ENCODE measurements around the gene RUNX1. TPM values are rescaled to one million over a fixed set of nuclear protein-coding genes. Genes with fewer than 3 reads are reported as not detected.

Gene RUNX1
- total RNA-seq, 1 donor = 40.9 TPM

DNA sequence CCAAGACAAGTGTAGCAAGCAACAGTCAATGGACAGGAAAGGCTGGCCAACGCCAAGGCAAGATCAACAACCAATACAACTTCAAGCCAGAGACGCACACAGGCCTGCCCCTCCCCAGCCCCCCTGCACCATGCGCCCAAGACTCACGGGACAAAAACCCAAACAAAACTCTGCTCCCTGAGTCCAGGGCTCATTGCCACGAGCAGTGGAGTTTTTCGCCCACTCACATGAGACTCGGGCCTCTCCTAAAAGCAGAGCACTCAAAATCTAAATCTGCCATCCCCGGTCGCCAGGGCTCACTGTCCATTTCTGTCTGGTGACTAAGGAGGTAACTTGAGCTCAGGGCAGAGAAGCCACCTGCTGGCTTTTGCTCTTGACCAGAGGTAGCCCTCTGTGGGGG is 205.5 kb downstream of the RUNX1 start:
- Histone ChIP-seq H3K9me3 (ENCODE audit: low read depth, low read length) (no peaks in the 10 kb centered on the region), H3K27me3 (ENCODE audit: insufficient read depth, low read length) (no peaks in the 10 kb centered on the region), H2AFZ (ENCODE audit: low read length) (no peak overlapping the region), H3K4me1 (ENCODE audit: insufficient read depth, low read length) (peaks cover 58% of the 10 kb centered on the region), H4K20me1 (ENCODE audit: insufficient read depth, low read length) (peaks cover 87% of the 10 kb centered on the region), H3K27ac (ENCODE audit: low read depth, low read length) (peak overlapping the region; percentile 1), H3K79me2 (ENCODE audit: insufficient read depth, low read length) (peaks cover 80% of the 10 kb centered on the region), H3K4me3 (ENCODE audit: insufficient read depth, low read length) (no peak overlapping the region), H3K4me2 (ENCODE audit: insufficient read depth, low read length) (no peak overlapping the region), H3K36me3 (ENCODE audit: insufficient read depth, low read length) (peaks cover 73% of the 10 kb centered on the region)
- TF ChIP-seq, protein P1, sequence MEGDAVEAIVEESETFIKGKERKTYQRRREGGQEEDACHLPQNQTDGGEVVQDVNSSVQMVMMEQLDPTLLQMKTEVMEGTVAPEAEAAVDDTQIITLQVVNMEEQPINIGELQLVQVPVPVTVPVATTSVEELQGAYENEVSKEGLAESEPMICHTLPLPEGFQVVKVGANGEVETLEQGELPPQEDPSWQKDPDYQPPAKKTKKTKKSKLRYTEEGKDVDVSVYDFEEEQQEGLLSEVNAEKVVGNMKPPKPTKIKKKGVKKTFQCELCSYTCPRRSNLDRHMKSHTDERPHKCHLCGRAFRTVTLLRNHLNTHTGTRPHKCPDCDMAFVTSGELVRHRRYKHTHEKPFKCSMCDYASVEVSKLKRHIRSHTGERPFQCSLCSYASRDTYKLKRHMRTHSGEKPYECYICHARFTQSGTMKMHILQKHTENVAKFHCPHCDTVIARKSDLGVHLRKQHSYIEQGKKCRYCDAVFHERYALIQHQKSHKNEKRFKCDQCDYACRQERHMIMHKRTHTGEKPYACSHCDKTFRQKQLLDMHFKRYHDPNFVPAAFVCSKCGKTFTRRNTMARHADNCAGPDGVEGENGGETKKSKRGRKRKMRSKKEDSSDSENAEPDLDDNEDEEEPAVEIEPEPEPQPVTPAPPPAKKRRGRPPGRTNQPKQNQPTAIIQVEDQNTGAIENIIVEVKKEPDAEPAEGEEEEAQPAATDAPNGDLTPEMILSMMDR (IDR thresholded peaks at IDR 0.05; ENCODE audit: extremely low read depth, low read depth, low read length) = no peak
- DNase-seq (ENCODE audit: insufficient read length, low spot score, missing footprints) = no peak

GRCh38 chr21:34841154-34841553 is 207.9 kb downstream of the RUNX1 start:
- Histone ChIP-seq H3K27ac (ENCODE audit: low read depth, low read length) (peak overlapping the region; percentile 56), H4K20me1 (ENCODE audit: insufficient read depth, low read length) (peaks cover 69% of the 10 kb centered on the region), H2AFZ (ENCODE audit: low read length) (no peak overlapping the region), H3K36me3 (ENCODE audit: insufficient read depth, low read length) (peaks cover 68% of the 10 kb centered on the region), H3K4me2 (ENCODE audit: insufficient read depth, low read length) (no peak overlapping the region), H3K9me3 (ENCODE audit: low read depth, low read length) (no peaks in the 10 kb centered on the region), H3K4me1 (ENCODE audit: insufficient read depth, low read length) (peaks cover 62% of the 10 kb centered on the region), H3K79me2 (ENCODE audit: insufficient read depth, low read length) (peaks cover 80% of the 10 kb centered on the region), H3K4me3 (ENCODE audit: insufficient read depth, low read length) (no peak overlapping the region), H3K27me3 (ENCODE audit: insufficient read depth, low read length) (no peaks in the 10 kb centered on the region)
- TF ChIP-seq, protein P1 (IDR thresholded peaks at IDR 0.05; ENCODE audit: extremely low read depth, low read depth, low read length) = no peak
- no peak for DNase-seq (ENCODE audit: insufficient read length, low spot score, missing footprints)

DNA sequence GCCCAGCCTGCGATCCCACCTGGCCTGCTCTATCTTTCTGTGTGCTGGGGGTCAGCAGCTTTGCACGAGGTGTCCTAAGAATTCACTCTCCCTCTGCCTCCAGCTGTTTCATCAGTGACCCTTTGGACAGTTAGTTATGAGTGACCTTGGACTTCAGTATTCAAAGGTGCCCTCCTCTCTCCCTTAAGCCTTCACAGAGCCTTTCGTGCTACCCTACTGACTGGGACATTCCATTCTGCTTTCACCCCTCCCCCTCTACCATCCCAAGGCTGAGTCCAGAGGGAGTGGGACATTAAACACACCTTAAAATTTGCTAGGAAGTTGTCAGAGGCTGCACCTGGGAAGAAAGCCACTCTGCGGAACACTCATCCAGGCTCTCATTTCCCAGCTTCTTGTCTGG is 208.4 kb downstream of the RUNX1 start:
- H3K4me1 ChIP-seq (ENCODE audit: insufficient read depth, low read length) = peaks cover 61% of the 10 kb centered on the region
- DNase-seq (ENCODE audit: insufficient read length, low spot score, missing footprints) = no peak
- H4K20me1 ChIP-seq (ENCODE audit: insufficient read depth, low read length) = peaks cover 65% of the 10 kb centered on the region
- no peak overlapping the region for H3K4me2 ChIP-seq (ENCODE audit: insufficient read depth, low read length)
- no peaks in the 10 kb centered on the region for H3K9me3 ChIP-seq (ENCODE audit: low read depth, low read length)
- no peak overlapping the region for H3K27ac ChIP-seq (ENCODE audit: low read depth, low read length)
- H2AFZ ChIP-seq (ENCODE audit: low read length) = no peak overlapping the region
- peaks cover 69% of the 10 kb centered on the region for H3K36me3 ChIP-seq (ENCODE audit: insufficient read depth, low read length)
- peaks cover 80% of the 10 kb centered on the region for H3K79me2 ChIP-seq (ENCODE audit: insufficient read depth, low read length)
- TF ChIP-seq, protein P1 (IDR thresholded peaks at IDR 0.05; ENCODE audit: extremely low read depth, low read depth, low read length) = no peak
- no peaks in the 10 kb centered on the region for H3K27me3 ChIP-seq (ENCODE audit: insufficient read depth, low read length)
- H3K4me3 ChIP-seq (ENCODE audit: insufficient read depth, low read length) = no peak overlapping the region

GRCh38 chr21:34838956-34839820 is 209.9 kb downstream of the RUNX1 start:
- Histone ChIP-seq H3K4me3 (ENCODE audit: insufficient read depth, low read length) (no peak overlapping the region), H4K20me1 (ENCODE audit: insufficient read depth, low read length) (peaks cover 55% of the 10 kb centered on the region), H3K27ac (ENCODE audit: low read depth, low read length) (peak overlapping the region; percentile 38), H3K4me1 (ENCODE audit: insufficient read depth, low read length) (peaks cover 53% of the 10 kb centered on the region), H3K4me2 (ENCODE audit: insufficient read depth, low read length) (no peak overlapping the region), H3K36me3 (ENCODE audit: insufficient read depth, low read length) (peaks cover 72% of the 10 kb centered on the region), H3K9me3 (ENCODE audit: low read depth, low read length) (no peaks in the 10 kb centered on the region), H3K27me3 (ENCODE audit: insufficient read depth, low read length) (no peaks in the 10 kb centered on the region), H2AFZ (ENCODE audit: low read length) (no peak overlapping the region), H3K79me2 (ENCODE audit: insufficient read depth, low read length) (peaks cover 80% of the 10 kb centered on the region)
- DNase-seq (ENCODE audit: insufficient read length, low spot score, missing footprints) = no peak
- TF ChIP-seq, protein P1 (IDR thresholded peaks at IDR 0.05; ENCODE audit: extremely low read depth, low read depth, low read length) = no peak

All from osteoblast (primary cell).